Measurements from ENCODE around the gene DFFB. TPM values are rescaled to one million over a fixed set of nuclear protein-coding genes. Genes with fewer than 3 reads are reported as not detected.

DFFB gene
- total and polyA plus RNA-seq, 2 of the 13 experiments (the other 11 are each of a cell fraction or from before 2014, with no cell fraction given), result 4.6 to 9.3 TPM

DNA sequence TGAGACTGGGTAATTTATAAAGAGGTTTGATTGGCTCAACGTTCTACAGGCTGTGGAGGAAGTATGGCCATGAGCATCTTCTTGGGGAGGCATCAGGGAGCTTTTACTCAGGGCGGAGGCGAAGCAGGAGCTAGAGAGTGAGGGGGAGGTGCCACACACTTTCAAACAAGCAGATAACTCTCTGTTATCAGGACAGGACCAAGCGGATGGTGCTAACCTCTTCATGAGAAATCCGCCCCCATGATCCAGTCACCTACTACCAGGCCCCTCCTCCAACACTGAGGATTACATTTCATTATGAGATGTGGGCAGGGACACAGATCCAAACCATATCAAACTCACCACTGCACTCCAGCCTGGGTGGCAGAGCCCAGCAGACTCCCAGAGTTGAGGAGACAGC is 49.5 kb upstream of the DFFB start (continued):
- no peak for TF ChIP-seq ZNF687 (CRISPR knock-in tag; IDR thresholded peaks at IDR 0.05)
- TF ChIP-seq, protein P1, sequence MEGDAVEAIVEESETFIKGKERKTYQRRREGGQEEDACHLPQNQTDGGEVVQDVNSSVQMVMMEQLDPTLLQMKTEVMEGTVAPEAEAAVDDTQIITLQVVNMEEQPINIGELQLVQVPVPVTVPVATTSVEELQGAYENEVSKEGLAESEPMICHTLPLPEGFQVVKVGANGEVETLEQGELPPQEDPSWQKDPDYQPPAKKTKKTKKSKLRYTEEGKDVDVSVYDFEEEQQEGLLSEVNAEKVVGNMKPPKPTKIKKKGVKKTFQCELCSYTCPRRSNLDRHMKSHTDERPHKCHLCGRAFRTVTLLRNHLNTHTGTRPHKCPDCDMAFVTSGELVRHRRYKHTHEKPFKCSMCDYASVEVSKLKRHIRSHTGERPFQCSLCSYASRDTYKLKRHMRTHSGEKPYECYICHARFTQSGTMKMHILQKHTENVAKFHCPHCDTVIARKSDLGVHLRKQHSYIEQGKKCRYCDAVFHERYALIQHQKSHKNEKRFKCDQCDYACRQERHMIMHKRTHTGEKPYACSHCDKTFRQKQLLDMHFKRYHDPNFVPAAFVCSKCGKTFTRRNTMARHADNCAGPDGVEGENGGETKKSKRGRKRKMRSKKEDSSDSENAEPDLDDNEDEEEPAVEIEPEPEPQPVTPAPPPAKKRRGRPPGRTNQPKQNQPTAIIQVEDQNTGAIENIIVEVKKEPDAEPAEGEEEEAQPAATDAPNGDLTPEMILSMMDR (CRISPR knock-in tag; IDR thresholded peaks at IDR 0.05), result no peak
- no peak for TF ChIP-seq NCOA1 (CRISPR knock-in tag; IDR thresholded peaks at IDR 0.05)
- TF ChIP-seq ZNF619 (CRISPR knock-in tag; IDR thresholded peaks at IDR 0.05), result no peak

DNA sequence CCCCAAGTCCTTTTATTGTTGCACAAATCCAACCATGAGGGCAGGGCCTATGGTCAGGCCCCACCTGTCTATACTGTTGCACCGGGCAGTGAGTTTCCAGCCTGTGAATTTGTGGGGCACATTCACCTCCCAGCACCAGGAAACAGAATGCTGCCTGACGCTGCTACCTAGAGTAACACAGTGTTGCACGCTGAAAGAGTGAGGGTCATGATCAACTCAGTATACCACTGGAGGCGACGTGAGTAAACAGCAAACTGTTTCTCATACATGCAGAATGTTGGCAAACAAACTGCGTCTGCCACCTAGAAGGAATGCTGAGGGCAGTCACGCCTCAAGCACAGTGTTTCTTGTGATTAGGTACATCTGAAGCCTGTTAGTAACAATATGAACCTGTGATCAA is 47.6 kb upstream of the DFFB start:
- Histone ChIP-seq H3K79me2 (ENCODE audit: insufficient read depth, low read length) (no peaks in the 10 kb centered on the region), H3K9ac (ENCODE audit: insufficient read depth, low read depth, low read length) (no peak overlapping the region), H3K27me3 (ENCODE audit: control insufficient read depth in 1 of 2, insufficient read depth in 2 of 2, low read length in 2 of 2) (peaks cover 0 to 6% of the 10 kb centered on the region in 2 experiments; a peak in 1 of 5 replicates), H3K27ac (ENCODE audit: extremely low read length, insufficient read depth, low read length) (no peak overlapping the region), H3K36me3 (replicated peaks in 1 of 2; ENCODE audit: control insufficient read depth in 1 of 2, insufficient read depth in 2 of 2, low read length in 2 of 2) (no peaks in the 10 kb centered on the region), H3K9me3 (ENCODE audit: low read length) (no peaks in the 10 kb centered on the region), H2AFZ (ENCODE audit: low read length) (no peak overlapping the region), H3K4me3 (replicated peaks in 1 of 3; ENCODE audit: insufficient read depth in 1 of 3, low read depth in 2 of 3, low read length in 3 of 3) (peak overlapping the region in 1 of 3 experiments; percentile 41; a peak in 1 of 6 replicates), H4K20me1 (ENCODE audit: insufficient read depth, low read length) (no peaks in the 10 kb centered on the region), H3K4me2 (ENCODE audit: low read depth, low read length) (peak overlapping the region; percentile 70), H3K4me1 (ENCODE audit: insufficient read depth, low read length) (peaks cover 24% of the 10 kb centered on the region)
- 0% methylated on average over 2 of the region's 7 CpGs for WGBS (ENCODE audit: low lambda C conversion rate)
- BruUV-seq (replicated peaks), result no TSS peak
- DNase-seq (ENCODE audit: low spot score) (no peak), ATAC-seq (peak; percentile 64), FAIRE-seq (no peak)
- in situ Hi-C loops (cut with HindIII; ENCODE audit: extremely low pct_ligation_motif_present, low pct_unique_long_range_greater_than_20kb) (no loop called here), intact Hi-C loops (cut with micrococcal nuclease; ENCODE audit: unreplicated experiment) (no loop called here)
- CTCF ChIA-PET (ENCODE audit: low intra/inter-chr PET ratio, low total read pairs), result no interaction called here
- POLR2A ChIA-PET, result no interaction called here
- TF ChIP-seq ZFY (CRISPR knock-in tag; IDR thresholded peaks at IDR 0.05), result no peak
- TF ChIP-seq, protein P2, sequence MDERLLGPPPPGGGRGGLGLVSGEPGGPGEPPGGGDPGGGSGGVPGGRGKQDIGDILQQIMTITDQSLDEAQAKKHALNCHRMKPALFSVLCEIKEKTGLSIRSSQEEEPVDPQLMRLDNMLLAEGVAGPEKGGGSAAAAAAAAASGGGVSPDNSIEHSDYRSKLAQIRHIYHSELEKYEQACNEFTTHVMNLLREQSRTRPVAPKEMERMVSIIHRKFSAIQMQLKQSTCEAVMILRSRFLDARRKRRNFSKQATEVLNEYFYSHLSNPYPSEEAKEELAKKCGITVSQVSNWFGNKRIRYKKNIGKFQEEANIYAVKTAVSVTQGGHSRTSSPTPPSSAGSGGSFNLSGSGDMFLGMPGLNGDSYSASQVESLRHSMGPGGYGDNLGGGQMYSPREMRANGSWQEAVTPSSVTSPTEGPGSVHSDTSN (CRISPR knock-in tag; IDR thresholded peaks at IDR 0.05), result no peak
- no peak for TF ChIP-seq STAT6 (CRISPR knock-in tag; IDR thresholded peaks at IDR 0.05; ENCODE audit: borderline replicate concordance)
- TF ChIP-seq EEA1 (CRISPR knock-in tag; IDR thresholded peaks at IDR 0.05; ENCODE audit: borderline replicate concordance), result no peak
- no peak for TF ChIP-seq NFIC (IDR thresholded peaks at IDR 0.05; ENCODE audit: low read length)
- TF ChIP-seq NONO (IDR thresholded peaks at IDR 0.05), result no peak
- TF ChIP-seq NONO (CRISPR knock-in tag; conservative IDR thresholded peaks at IDR 0.05), result no peak
- no peak for TF ChIP-seq ATF2 (CRISPR knock-in tag; IDR thresholded peaks at IDR 0.05)
- no peak for TF ChIP-seq FOXC1 (CRISPR knock-in tag; IDR thresholded peaks at IDR 0.05; ENCODE audit: borderline replicate concordance)

Data from HepG2 (cell line).